ENCODE results near the gene NRG2.

The NRG2 gene

DNA sequence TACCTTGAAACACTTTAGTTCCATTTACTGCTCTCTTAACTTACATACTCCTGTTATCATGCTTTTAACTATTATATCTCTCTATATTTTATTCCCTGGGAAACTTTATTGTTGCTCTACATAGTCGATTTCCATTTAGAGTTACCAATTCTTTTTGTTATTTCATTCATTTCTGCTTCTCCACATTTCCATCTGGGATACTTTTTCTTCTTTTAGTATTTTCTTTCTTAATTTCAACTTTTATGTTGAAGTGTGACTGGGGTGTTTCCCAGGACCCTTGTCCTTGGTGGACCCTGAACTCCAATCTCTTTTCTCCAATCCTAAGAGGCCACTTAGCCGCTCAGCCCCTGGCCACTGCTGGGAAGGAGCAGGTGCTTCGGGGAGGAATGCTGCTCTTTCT, 211.5 kb downstream of the NRG2 start:
- DNase-seq: no peak

- DNase-seq: no peak
These were observed 213.6 kb downstream of the NRG2 start for GRCh38 chr5:139829471-139829870.

GRCh38 chr5:139828207-139828895, 214.7 kb downstream of the NRG2 start:
- no peak for DNase-seq

DNA sequence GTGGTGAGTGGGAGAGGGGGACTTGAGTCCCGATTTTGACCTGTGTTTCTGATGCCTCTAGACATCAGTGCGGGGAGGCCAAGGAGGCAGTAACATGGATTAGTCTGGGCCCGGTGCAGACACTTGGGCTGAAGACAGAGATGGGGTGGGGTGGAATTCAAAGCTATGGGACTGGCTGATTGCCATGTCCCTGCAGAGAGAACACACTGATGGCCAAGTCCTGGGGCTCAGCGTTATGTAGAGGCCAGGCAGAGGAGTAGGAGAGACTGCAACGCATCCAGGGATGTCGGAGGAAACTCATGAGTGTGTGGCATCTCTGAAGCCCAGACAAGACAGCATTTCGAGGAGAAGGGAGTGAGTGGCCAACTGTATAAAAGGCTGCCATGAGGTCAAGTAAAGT, 217.4 kb downstream of the NRG2 start:
- DNase-seq: no peak

DNA sequence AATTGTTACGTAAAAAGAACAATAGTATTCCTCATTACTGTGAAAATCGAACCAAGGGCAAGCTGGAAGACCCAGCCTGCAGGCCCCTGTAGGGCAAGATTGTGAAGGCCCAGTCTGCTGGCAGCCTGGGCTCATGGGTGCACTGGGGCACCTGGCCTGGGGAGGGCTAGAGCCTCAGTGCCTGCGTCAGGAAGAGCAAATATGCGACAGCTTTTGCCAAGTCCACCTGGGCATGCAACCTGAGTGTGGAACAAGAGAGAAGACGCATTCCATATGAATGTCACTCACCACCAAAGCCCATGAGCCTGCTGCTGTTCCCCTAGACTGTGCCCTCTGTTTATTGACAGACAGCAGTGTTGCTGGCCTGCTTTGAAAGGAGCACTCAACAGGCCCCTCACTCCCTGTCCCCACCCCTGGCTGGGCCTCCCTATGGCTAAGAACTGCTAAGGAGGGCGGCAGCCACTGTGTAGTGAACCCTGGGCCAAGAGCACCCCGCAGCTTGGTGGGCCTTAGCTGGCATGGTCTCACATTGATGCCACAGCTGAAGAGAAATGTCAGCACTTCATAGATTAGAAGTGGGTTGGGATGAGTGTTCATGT, 219.2 kb downstream of the NRG2 start:
- DNase-seq: no peak

DNA sequence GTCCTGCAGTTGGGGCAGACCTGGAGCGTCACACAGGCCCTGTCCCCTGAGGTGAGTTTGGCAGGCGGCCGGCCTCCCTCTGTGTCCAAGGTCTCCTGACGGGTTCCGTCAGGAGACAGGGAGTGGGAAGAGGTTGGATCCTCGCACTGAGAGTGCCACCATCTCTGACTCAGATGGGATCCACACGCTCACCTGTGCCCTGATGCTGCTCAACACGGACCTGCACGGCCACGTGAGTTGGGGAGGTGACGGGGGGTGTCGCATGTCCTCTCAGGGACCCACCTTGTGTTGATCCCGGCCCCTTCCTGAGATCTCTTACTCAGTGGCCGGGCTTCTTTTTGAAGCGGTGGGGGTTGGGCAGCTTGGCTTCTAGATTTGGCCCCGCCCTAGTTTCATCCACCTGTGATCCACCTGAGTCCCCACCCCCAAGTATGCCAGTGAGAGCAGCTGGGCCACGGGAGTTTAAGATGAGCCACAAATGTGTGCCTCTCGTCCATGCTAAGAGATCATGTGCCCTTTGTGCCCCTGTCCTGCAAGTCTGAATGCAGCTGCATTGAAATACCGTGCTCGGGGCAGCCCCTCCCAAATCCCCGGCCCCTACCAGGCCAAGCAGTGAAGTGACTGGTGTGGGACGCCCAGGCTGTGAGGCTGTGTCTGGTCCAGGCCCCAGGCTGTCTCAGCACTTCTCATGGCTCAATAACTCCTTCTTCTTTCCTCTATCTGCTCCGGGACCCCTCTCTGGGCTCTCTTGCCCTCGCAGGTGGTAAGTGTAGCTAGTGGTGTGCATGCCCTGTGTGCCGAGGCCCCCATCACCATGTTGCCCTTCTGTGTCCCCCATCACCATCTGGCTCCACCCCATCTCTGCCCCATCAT, 220.3 kb downstream of the NRG2 start:
- DNase-seq: no peak

DNA sequence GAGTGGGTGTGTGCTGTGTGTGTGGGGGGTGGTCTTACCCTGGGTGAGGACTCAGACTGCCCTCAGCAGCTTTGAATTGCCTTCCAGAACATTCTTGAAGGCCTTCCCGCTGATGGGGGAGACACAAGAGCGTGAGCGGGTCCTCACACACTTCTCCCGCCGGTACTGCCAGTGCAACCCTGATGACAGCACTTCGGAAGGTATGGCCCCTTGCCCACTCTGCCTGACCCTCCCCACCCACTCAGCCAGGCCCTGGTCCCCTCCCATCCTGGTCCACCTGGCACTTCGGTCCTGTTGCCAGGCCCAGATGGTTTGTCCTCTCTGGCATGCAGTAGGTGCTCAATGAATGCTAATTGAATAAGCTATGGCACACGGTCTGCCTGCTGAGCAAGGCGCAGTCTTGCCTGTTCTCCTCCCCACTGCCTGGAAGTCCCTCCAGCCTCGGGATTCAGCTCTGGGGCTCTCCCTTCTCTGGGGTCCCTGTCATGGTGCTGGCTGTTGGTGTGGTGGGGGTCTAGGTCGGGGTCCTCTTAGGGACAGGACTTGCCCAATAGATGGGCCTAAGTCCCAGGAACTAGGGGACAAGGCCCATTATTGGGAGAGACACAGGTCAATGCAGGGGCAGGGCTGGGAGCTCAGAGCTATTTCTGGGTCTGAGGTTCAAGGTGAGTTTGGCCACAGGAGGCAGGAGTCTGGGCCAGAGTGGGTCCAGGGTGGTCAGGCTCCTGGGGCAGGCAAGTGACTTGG, 221.1 kb downstream of the NRG2 start:
- no peak for DNase-seq

GRCh38 chr5:139820606-139821005, 222.5 kb downstream of the NRG2 start:
- no peak for DNase-seq

DNA sequence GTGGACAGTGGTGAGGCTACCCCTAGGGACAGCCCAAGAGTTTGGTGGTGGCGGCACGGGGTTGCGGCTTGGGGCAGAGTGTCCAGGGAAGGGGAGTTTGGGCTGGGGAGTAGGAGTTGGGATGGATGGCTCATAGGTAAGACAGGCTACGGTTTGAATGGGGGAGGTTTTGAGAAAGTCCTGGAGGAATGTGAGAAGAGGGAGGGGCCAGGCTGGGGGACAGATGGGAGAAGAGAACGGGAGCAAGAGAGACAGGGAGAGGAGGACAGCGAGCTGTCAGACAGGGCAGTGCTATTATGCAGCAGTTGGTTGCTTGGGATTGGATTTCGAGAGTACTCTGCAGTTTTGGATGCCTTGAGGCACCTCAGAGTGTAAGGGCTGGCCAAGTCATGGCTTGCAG, 223.0 kb downstream of the NRG2 start:
- DNase-seq: no peak

GRCh38 chr5:139817970-139818369, 225.1 kb downstream of the NRG2 start:
- no peak for DNase-seq

- DNase-seq: no peak
These were observed 225.7 kb downstream of the NRG2 start for GRCh38 chr5:139817362-139817761.

GRCh38 chr5:139816566-139816965, 226.5 kb downstream of the NRG2 start:
- DNase-seq: no peak

DNA sequence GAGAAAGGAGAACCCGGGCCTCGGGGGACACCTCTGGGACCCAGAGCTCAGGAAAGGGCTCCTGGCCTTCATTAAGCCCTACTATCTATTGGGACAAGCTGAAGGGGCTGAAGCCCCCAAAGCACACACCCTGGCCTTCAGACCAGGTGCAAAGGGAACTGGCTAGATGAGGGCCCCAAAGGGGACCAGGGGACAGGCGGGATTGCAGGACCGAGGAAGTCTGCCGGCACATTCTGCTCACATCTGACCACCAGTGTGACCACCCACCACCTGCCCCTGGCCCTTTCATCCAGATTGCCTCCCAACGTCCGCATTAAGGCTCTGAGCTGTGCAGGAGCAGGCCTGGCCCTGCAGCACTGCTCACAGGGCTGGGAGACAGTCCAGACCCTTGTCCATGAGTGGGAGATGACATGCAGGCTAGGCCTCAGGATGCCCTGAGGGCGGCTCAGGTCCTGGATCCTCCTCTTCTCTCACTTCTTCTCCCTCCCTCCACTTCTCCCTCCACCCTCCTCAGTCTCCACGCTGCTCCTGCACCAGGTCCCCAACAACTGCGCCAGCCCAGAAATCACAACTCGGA, 228.3 kb downstream of the NRG2 start:
- DNase-seq: no peak

- no peak for DNase-seq
These were observed 228.9 kb downstream of the NRG2 start for GRCh38 chr5:139814191-139814601.

- DNase-seq: no peak
These were observed 230.0 kb downstream of the NRG2 start for GRCh38 chr5:139812836-139813805.

GRCh38 chr5:139812323-139812722, 230.8 kb downstream of the NRG2 start:
- no peak for DNase-seq

- DNase-seq: no peak
These were observed 231.9 kb downstream of the NRG2 start for GRCh38 chr5:139811274-139811607.

DNA sequence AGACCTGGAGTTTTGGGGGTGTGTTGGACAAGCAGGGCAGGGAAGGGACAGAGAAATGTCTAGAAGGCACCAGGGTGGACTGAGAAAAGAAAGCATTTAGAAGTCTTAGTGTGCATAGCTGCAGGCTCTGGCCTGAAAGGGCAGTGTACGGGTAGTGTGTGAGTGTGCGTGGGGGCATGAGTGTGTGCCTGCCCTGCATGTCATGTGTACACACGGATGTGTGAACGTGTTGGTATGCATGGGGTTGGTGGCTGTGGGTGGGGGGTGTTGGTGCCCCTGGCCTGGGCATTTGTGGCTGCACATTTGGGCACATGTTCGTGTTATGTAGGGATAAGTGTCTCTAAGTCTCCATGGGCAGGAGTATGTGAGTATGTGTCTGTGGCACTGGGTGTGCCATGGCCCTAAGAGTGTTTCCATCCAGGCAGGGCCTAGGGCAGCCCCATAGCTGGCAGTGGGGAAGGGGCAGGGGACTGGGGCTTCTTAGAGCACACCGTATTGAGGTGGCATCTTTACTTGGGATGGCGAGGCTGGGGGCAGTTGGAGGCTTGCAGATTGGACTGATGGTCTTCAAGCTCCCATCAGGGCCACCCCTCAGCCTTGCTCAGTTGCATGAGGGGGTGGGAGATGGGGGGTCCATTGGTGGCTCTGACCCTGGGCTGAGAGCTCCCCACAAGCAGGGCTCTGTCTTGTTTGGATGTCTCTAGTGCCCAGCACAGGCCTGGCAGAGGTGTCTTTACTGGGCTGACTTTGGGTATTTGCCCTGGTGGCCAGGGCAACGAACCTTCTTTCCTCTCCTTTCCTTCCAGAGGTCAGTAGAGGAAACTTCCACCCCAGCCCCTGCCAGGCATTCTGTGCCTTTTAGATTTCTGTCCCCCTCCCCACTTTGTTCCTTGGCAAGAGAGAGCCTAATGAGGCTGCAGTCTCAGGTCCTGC, 232.5 kb downstream of the NRG2 start:
- no peak for DNase-seq

DNA sequence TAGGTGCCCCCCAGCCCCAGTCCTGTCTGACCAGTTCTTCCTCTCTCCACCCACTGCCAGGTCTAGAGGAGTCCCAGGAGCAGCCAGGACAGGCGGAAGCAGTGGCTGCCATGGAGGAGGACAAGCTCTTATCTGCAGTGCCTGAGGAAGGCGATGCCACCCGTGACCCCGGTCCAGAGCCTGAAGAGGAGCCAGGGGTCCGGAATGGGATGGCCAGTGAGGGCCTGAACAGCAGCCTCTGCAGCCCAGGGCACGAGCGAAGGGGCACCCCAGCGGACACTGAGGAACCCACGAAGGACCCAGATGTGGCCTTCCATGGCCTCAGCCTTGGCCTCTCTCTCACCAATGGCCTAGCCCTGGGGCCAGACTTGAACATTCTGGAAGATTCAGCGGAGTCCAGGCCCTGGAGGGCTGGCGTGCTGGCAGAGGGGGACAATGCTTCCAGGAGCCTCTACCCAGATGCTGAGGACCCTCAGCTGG, 233.7 kb downstream of the NRG2 start:
- DNase-seq: no peak
